ENCODE results near the gene FGD6.
"Not testable (repeated sequence)": the region's sequence is repeated elsewhere in the genome, so short reads cannot be mapped to it uniquely, and the experiment has no call there.

The FGD6 gene

DNA sequence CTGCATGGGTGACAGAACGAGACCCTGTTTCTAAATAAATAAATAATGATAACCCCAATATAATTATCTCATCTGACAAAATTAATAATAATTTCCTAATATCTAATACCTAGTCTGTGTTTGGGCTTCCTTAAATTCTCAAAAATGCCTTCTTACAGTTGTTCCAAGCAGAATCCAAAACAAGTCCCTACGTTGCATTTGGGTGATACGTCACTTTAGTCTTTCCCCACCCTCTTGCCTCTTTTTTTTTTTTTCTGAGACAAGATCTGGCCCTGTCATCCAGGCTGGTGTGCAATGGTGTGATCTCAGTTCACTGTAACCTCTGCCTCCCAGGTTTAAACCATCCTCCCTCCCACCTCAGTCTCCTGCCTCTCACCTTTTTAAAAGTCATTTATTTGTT, 27.1 kb upstream of the FGD6 start:
- no peak for TF ChIP-seq CTCF (IDR thresholded peaks at IDR 0.05; ENCODE audit: extremely low read depth, insufficient read depth, missing control alignments)
- DNase-seq (ENCODE audit: low spot score), result no peak
- in situ Hi-C loops (cut with MboI; ENCODE audit: low pct_unique_long_range_greater_than_20kb, low sequenced_read_pairs, unreplicated experiment), result no loop called here

DNA sequence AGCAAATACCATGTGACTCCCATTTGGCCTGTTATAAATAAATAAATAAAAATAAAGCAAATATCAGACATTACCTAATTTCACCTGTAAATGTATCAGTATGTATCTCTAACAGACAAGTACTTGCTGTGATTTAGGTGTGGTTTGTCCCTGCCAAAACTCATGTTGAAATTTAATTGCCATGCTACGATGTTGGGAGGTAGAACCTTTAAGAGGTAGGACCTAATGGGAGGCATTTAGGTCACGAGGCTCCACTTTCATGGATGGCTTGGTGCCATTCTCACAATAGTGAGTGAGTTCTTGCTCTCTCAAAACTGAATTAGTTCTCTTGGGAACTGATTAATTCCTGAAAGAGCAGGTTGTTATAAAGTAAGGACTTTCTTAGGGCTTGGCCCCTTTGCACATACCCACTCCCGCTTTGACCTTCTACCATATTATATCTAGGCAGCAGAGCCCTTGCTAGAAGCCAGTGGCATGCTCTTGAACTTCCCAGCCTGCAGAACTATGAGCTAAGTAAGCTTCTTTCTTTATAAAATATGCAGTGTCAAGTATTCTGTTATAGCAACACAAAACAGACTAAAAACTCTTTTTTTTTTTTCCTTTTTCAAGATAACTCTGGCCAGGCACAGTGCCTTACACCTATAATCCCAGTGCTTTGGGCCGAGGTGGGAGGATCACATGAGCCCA, 26.4 kb upstream of the FGD6 start:
- DNase-seq (ENCODE audit: low spot score), result no peak
- TF ChIP-seq CTCF (IDR thresholded peaks at IDR 0.05; ENCODE audit: extremely low read depth, insufficient read depth, missing control alignments), result no peak
- in situ Hi-C loops (cut with MboI; ENCODE audit: low pct_unique_long_range_greater_than_20kb, low sequenced_read_pairs, unreplicated experiment), result no loop called here

DNA sequence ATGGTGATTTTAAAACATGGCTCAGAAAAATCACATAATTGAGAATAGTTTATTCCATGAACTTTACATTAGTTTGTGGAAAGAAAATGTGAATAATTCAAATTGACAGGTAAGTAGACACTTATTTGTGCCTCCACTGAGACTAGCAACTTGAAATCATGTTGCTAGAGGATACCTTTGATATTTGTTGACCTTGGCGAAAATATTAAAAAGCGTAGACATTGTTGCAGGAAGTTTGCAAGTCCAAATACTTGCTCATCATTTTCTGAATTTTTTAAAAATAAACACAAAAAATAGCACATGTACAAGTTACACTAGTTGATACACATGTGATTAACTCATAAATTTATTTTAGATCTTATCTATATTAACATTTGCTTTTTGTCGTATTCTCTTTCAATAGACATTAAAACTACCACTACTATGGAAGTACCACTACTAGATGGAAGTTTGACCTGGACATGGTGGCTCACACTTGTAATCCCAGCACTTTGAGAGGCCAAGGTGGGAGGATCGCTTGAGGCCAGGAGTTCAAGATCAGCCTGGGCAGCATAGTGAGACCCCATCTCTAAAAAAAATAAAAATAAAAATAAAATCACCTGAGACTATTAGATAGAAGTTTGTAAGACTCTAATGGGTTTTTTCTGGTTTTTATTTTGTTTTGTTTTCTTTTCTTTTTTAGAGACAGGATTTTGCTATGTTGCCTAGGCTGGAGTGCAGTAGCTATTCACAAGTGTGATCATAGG, 24.7 kb upstream of the FGD6 start:
- in situ Hi-C loops (cut with MboI; ENCODE audit: low pct_unique_long_range_greater_than_20kb, low sequenced_read_pairs, unreplicated experiment), result no loop called here
- DNase-seq (ENCODE audit: low spot score), result no peak
- no peak for TF ChIP-seq CTCF (IDR thresholded peaks at IDR 0.05; ENCODE audit: extremely low read depth, insufficient read depth, missing control alignments)

GRCh38 chr12:95241138-95241537, 23.9 kb upstream of the FGD6 start:
- in situ Hi-C loops (cut with MboI; ENCODE audit: low pct_unique_long_range_greater_than_20kb, low sequenced_read_pairs, unreplicated experiment); DNase-seq (ENCODE audit: low spot score): not testable (repeated sequence)

- TF ChIP-seq CTCF (IDR thresholded peaks at IDR 0.05; ENCODE audit: extremely low read depth, insufficient read depth, missing control alignments), result no peak
- no peak for DNase-seq (ENCODE audit: low spot score)
- in situ Hi-C loops (cut with MboI; ENCODE audit: low pct_unique_long_range_greater_than_20kb, low sequenced_read_pairs, unreplicated experiment), result no loop called here
Measured at GRCh38 chr12:95240556-95240955, 23.3 kb upstream of the FGD6 start.

- in situ Hi-C loops (cut with MboI; ENCODE audit: low pct_unique_long_range_greater_than_20kb, low sequenced_read_pairs, unreplicated experiment); DNase-seq (ENCODE audit: low spot score): not testable (repeated sequence)
Measured at GRCh38 chr12:95239835-95240234, 22.6 kb upstream of the FGD6 start.

DNA sequence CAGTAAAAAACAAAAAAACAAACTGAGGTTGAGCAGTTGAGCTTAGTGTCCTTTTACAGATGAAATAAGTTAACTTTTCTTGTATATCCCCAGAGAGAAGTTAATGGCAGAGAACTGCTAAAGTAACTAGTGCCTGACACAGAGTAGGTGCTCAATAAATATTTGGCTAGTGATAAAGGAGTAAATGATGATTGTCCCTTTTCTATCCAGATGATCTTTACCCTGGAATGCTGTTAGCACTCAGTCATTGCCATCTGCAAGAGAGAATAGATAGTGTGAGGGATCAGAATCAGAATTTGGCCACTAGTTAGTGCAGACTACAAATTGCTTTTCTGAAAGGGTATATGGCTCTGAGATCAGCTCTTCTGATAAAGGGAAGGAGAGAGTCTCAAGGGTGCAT, 21.9 kb upstream of the FGD6 start:
- in situ Hi-C loops (cut with MboI; ENCODE audit: low pct_unique_long_range_greater_than_20kb, low sequenced_read_pairs, unreplicated experiment), result no loop called here
- DNase-seq (ENCODE audit: low spot score), result no peak
- TF ChIP-seq CTCF (IDR thresholded peaks at IDR 0.05; ENCODE audit: extremely low read depth, insufficient read depth, missing control alignments), result no peak
